GM23248 (cell line): Measurements from ENCODE around the gene SUPT20H.

ENCODE experiments used
- EZH2 ChIP-seq: fragments of 200-600 bp; sonication (generic); IDR thresholded peaks from 2 replicates; pipeline ENCODE4 v1.6.1; 2018; ENCODE audit warnings: antibody characterized with exemption, mild to moderate bottlenecking; ENCODE audit not compliant: insufficient read depth, poor library complexity, severe bottlenecking
- EZH2phosphoT487 ChIP-seq: fragments of 200-600 bp; sonication (generic); IDR thresholded peaks from 2 replicates; pipeline ENCODE4 v1.6.1; 2018; ENCODE audit warnings: antibody characterized with exemption, moderate library complexity, mild to moderate bottlenecking, low read depth; ENCODE audit not compliant: insufficient read depth

DNA sequence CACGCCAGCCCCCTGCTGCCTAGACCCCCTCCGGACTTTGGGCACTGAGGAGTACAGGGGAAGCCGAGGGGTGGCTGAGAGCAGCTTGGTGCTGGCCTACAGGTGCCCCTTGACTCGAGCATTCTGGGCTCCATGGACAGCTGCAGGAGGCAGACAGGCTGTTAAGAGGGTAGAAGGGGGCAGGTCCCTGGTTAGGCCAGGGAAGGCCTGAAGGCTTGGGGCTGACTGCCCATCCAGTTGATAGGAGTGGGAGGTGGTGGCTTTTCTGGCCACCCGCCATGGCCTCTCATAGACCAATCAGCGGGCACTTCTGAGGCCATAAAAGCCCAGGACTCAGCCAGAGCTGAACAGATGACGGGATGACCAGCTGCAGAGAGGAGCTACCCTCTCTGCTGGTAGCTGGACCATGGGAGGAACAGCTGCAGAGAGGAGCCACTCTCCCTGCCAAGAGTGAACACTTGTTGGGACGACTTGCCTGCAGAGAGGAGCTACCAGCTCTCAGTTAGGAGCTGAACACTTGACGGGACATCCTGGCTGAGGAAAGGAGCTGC lies 10.7 kb upstream of the SUPT20H start:
- no peak for TF ChIP-seq EZH2
- TF ChIP-seq EZH2phosphoT487: no peak
